ENCODE results near the gene CD8B. TPM values are rescaled to one million over a fixed set of nuclear protein-coding genes. Genes with fewer than 3 reads are reported as not detected.

Gene CD8B
- total RNA-seq, 1 experiment from 2014 or later, result 0.24 TPM

GRCh38 chr2:86833315-86833714 is 28.4 kb downstream of the CD8B start:
- H2AK5ac ChIP-seq (ENCODE audit: insufficient read length, low read length), result no peak overlapping the region
- DNase-seq, result no peak
- no peak overlapping the region for H2AFZ ChIP-seq (ENCODE audit: low read length)
- no peak overlapping the region for H4K91ac ChIP-seq (ENCODE audit: insufficient read length, low read depth, low read length)
- no peak overlapping the region for H2BK15ac ChIP-seq (ENCODE audit: low read depth, low read length)
- Mint-ChIP-seq H3K27me3 (ENCODE audit: low read depth) (peaks cover 2% of the 10 kb centered on the region; the same call in 1 of the 2 replicates), H3K9me3 (no peaks in the 10 kb centered on the region; a peak in 1 of 5 replicates), H3K36me3 (ENCODE audit: insufficient read depth in 1 of 3, low read depth in 3 of 3) (no peaks in the 10 kb centered on the region), H3K27ac (no peak overlapping the region), H3K4me3 (no peak overlapping the region), H3K4me1 (peaks cover 13 to 24% of the 10 kb centered on the region in 2 experiments)
- H3K9ac ChIP-seq (ENCODE audit: extremely low read depth, insufficient read length, low read length), result no peak overlapping the region
- no peak overlapping the region for H3K23ac ChIP-seq (ENCODE audit: insufficient read length, low read depth, low read length)
- no peak overlapping the region for H3K4me2 ChIP-seq (ENCODE audit: insufficient read depth, insufficient read length, low read length)
- H2BK12ac ChIP-seq (ENCODE audit: insufficient read length, low read depth, low read length), result no peak overlapping the region
- H4K5ac ChIP-seq (ENCODE audit: insufficient read length, low read depth, low read length), result no peak overlapping the region
- no peak overlapping the region for H3K18ac ChIP-seq (ENCODE audit: insufficient read length, low read depth, low read length)
- no peak overlapping the region for H2BK20ac ChIP-seq (ENCODE audit: low read depth, low read length, poor library complexity, severe bottlenecking)
- peaks cover 4% of the 10 kb centered on the region for H3K4me1 ChIP-seq (ENCODE audit: insufficient read depth, low read length)
- H3K27me3 ChIP-seq (ENCODE audit: insufficient read depth, low read length), result no peaks in the 10 kb centered on the region
- TF ChIP-seq CTCF (conservative IDR thresholded peaks at IDR 0.05), result no peak
- H3K4ac ChIP-seq (ENCODE audit: low read depth, low read length), result no peak overlapping the region
- no peaks in the 10 kb centered on the region for H4K20me1 ChIP-seq (ENCODE audit: control insufficient read depth, insufficient read depth, insufficient read length)
- no peak overlapping the region for H3K27ac ChIP-seq (ENCODE audit: insufficient read length, low read depth, low read length)
- H3K9me3 ChIP-seq (ENCODE audit: control insufficient read depth, low read depth, low read length), result no peaks in the 10 kb centered on the region
- H3K23me2 ChIP-seq (ENCODE audit: insufficient read length, low read depth, low read length, poor library complexity, severe bottlenecking), result no peaks in the 10 kb centered on the region
- no peak overlapping the region for H3K14ac ChIP-seq (ENCODE audit: insufficient read depth, low read length)
- no peak overlapping the region for H3K56ac ChIP-seq (ENCODE audit: insufficient read length, low read depth, low read length)
- H3K79me2 ChIP-seq (ENCODE audit: insufficient read depth, low read length), result no peaks in the 10 kb centered on the region
- H4K8ac ChIP-seq (replicated peaks; ENCODE audit: insufficient read length, low read depth, low read length), result no peak overlapping the region
- H3K79me1 ChIP-seq (ENCODE audit: insufficient read depth, low read depth, low read length, poor library complexity, severe bottlenecking), result no peaks in the 10 kb centered on the region
- no peak overlapping the region for H3T11ph ChIP-seq (ENCODE audit: low read length)
- no peak overlapping the region for H2BK120ac ChIP-seq (ENCODE audit: low read depth, low read length, poor library complexity, severe bottlenecking)
- WGBS (ENCODE audit: extremely low coverage, insufficient read length, low lambda C conversion rate), result no CpG with 5 or more reads among the region's 10 CpGs
- no peak overlapping the region for H2BK5ac ChIP-seq (ENCODE audit: insufficient read length, low read length)
